Mesenchymal stem cell (in vitro differentiated cells and primary cell): Measurements from ENCODE around the gene BTBD6.

Experiments
- DNase-seq: peaks from one replicate; pipeline ENCODE4 v3.0.0-alpha.2; 2013
- H2AFZ ChIP-seq: one replicate; pipeline ENCODE4 v1.6.1; 2013; ENCODE audit warnings: low read depth, mild to moderate bottlenecking, control low read depth, inconsistent platforms, low read length, moderate library complexity
- H2AK5ac ChIP-seq: 2 replicates; pipeline ENCODE4 v1.6.1; 2013; ENCODE audit warnings: low read length, moderate library complexity, mild to moderate bottlenecking, inconsistent platforms; ENCODE audit not compliant: severe bottlenecking
- H2BK120ac ChIP-seq: one replicate; pipeline ENCODE4 v1.6.1; 2013; ENCODE audit warnings: low read depth, mild to moderate bottlenecking, inconsistent platforms, low read length, moderate library complexity
- H2BK12ac ChIP-seq, 2 experiments: one replicate each; pipeline ENCODE4 v1.6.1; 2013; ENCODE audit warnings: inconsistent platforms in 2 of 2, low read length in 2 of 2, mild to moderate bottlenecking in 2 of 2, moderate library complexity in 2 of 2, control low read depth in 1 of 2
- H2BK15ac ChIP-seq: one replicate; pipeline ENCODE4 v1.6.1; 2013; ENCODE audit warnings: mild to moderate bottlenecking, low read depth, inconsistent platforms; ENCODE audit not compliant: poor library complexity, severe bottlenecking
- H2BK5ac ChIP-seq: 2 replicates; pipeline ENCODE4 v1.6.1; 2013; ENCODE audit warnings: low read depth, mild to moderate bottlenecking, low read length, control low read depth, inconsistent platforms; ENCODE audit not compliant: poor library complexity, severe bottlenecking
- H3K14ac ChIP-seq, 2 experiments: one replicate each; pipeline ENCODE4 v1.6.1; 2013; ENCODE audit warnings: inconsistent platforms in 2 of 2, low read length in 2 of 2, control low read depth in 1 of 2, mild to moderate bottlenecking in 1 of 2, moderate library complexity in 1 of 2
- H3K18ac ChIP-seq, 2 experiments: one replicate each; pipeline ENCODE4 v1.6.1; 2013; ENCODE audit warnings: inconsistent platforms in 2 of 2, low read length in 2 of 2, control low read depth in 1 of 2, low read depth in 1 of 2, mild to moderate bottlenecking in 1 of 2
- H3K23ac ChIP-seq, 2 experiments: one replicate each; pipeline ENCODE4 v1.6.1; 2013; ENCODE audit warnings: inconsistent platforms in 2 of 2, low read length in 2 of 2, mild to moderate bottlenecking in 2 of 2, moderate library complexity in 2 of 2, control low read depth in 1 of 2
- H3K27ac ChIP-seq: 2 replicates; pipeline ENCODE4 v1.5.1; 2013; ENCODE audit warnings: mild to moderate bottlenecking, moderate library complexity, low read length, control low read depth, inconsistent platforms; ENCODE audit not compliant: poor library complexity, severe bottlenecking
- H3K27me3 ChIP-seq, 2 experiments: 2 replicates each; pipeline versions ENCODE4 v1.6.1 to v1.7.0; 2013; ENCODE audit warnings: low read length in 2 of 2, mild to moderate bottlenecking in 2 of 2, moderate library complexity in 2 of 2, control low read depth in 1 of 2, inconsistent platforms in 1 of 2; ENCODE audit not compliant: control insufficient read depth in 1 of 2, insufficient read depth in 1 of 2
- H3K36me3 ChIP-seq, 2 experiments: 2 replicates each; pipeline versions ENCODE4 v1.6.1 to v1.7.0; 2013; ENCODE audit warnings: low read length in 2 of 2, control low read depth in 1 of 2, inconsistent platforms in 1 of 2, low read depth in 1 of 2, mild to moderate bottlenecking in 1 of 2; ENCODE audit not compliant: insufficient read depth in 2 of 2, control insufficient read depth in 1 of 2
- H3K4ac ChIP-seq, 2 experiments: one replicate each; pipeline ENCODE4 v1.6.1; 2013; ENCODE audit warnings: inconsistent platforms in 2 of 2, low read length in 2 of 2, mild to moderate bottlenecking in 2 of 2, moderate library complexity in 2 of 2, control low read depth in 1 of 2, low read depth in 1 of 2
- H3K4me1 ChIP-seq: 2 replicates; pipeline ENCODE4 v1.6.1; 2013; ENCODE audit warnings: low read depth, low read length, control low read depth; ENCODE audit not compliant: control insufficient read depth, insufficient read depth
- H3K4me2 ChIP-seq: 2 replicates; pipeline ENCODE4 v1.6.1; 2013; ENCODE audit warnings: low read length, mild to moderate bottlenecking, inconsistent platforms; ENCODE audit not compliant: poor library complexity, severe bottlenecking
- H3K4me3 ChIP-seq, 2 experiments: 2 replicates each; pipeline versions ENCODE4 v1.5.1 to v1.7.0; 2013; ENCODE audit warnings: low read length in 2 of 2, mild to moderate bottlenecking in 2 of 2, control low read depth in 1 of 2, low read depth in 1 of 2; ENCODE audit not compliant: insufficient read depth in 1 of 2
- H3K79me1 ChIP-seq: replicated peaks from 2 replicates; pipeline ENCODE4 v1.6.1; 2013; ENCODE audit warnings: mild to moderate bottlenecking, control low read depth, low read length, inconsistent platforms; ENCODE audit not compliant: poor library complexity, severe bottlenecking
- H3K9ac ChIP-seq: 2 replicates; pipeline ENCODE4 v1.7.0; 2013; ENCODE audit warnings: mild to moderate bottlenecking, low read length, moderate library complexity
- H3K9me3 ChIP-seq: 2 replicates; pipeline ENCODE4 v1.7.0; 2013; ENCODE audit warnings: mild to moderate bottlenecking, low read length; ENCODE audit not compliant: control insufficient read depth
- H4K8ac ChIP-seq: one replicate; pipeline ENCODE4 v1.6.1; 2013; ENCODE audit warnings: inconsistent platforms, mild to moderate bottlenecking, low read length, moderate library complexity
- H4K91ac ChIP-seq: one replicate; pipeline ENCODE4 v1.6.1; 2013; ENCODE audit warnings: mild to moderate bottlenecking, low read length, inconsistent platforms
- WGBS: methylation state at CpG from one replicate; pipeline ENCODE4 v1.1.7; 2013; ENCODE audit warnings: mixed read lengths; 5-methylcytosine and 5-hydroxymethylcytosine counted together

The BTBD6 gene

DNA sequence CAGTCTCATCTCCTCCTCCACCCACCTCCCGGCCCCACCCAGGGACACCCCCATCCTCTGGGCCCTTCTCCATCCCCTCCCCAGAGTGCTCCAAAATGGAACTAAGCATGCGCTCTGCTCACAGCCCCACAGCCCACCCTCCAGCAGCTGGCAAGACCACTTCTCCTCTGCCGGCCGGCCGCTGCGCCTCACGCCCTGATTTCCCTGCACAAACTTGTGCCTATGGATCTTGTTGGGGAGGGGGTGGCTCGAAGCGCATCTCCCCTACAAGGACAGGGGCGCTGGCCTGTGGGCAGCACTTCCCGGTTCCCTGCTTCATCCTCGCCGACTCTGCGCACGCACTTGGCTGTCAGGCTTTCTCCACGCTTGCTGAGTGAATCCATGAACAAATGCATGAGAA, 47.7 kb upstream of the BTBD6 start:
- Histone ChIP-seq H3K4me2 (no peak overlapping the region), H3K14ac (no peak overlapping the region), H3K18ac (no peak overlapping the region), H2BK120ac (no peak overlapping the region), H4K91ac (no peak overlapping the region), H3K36me3 (peaks cover 0 to 4% of the 10 kb centered on the region in 2 experiments), H2AFZ (no peak overlapping the region), H3K4me3 (no peak overlapping the region), H3K4me1 (peaks cover 43% of the 10 kb centered on the region), H2BK15ac (no peak overlapping the region), H2BK5ac (no peak overlapping the region), H3K27me3 (peaks cover 20 to 67% of the 10 kb centered on the region in 2 experiments), H3K4ac (no peak overlapping the region), H4K8ac (no peak overlapping the region), H3K79me1 (no peaks in the 10 kb centered on the region), H3K27ac (no peak overlapping the region), H2AK5ac (no peak overlapping the region), H2BK12ac (no peak overlapping the region), H3K23ac (no peak overlapping the region), H3K9ac (no peak overlapping the region), H3K9me3 (no peaks in the 10 kb centered on the region)
- WGBS, result 92% methylated on average over 16 of the region's 16 CpGs
- DNase-seq, result no peak

DNA sequence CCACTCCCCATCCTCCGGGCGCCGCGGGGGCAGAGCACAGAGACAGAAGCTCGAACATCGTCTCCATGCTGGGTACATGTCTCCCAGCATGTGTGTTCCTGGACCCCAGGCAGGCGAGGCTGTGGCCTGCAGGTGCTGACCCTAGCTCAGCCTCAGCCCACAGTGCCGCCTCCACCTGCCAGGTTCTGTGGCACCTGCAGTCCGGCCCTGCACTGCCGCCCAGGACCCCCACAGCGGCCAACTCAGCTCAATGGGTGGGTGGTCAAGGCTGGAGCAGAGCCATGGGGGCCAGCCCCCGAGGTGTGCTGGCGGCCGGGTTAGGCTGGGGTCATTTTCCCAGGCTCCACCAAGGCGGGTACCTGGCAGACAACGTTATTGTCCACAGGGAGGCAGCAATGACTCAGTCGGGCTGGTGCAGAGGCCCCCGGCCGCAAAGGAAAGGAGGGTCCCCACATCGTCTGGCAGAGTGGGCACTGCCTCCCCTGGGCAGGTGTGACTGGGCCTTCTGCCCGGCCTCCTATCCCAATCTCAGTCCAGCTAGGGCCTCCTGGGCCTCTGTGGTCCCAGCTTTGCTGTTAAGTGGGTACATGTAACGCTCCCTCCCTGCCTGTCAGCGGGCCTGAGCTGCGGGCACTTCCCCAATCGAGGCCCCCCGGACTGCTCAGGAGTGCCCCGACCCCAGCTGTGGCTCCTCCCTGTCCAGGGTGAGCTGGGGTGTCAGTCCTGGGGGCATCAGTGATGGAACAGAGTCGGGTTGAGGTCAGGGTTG, 47.0 kb upstream of the BTBD6 start:
- Histone ChIP-seq H3K27ac (no peak overlapping the region), H3K14ac (no peak overlapping the region), H3K23ac (no peak overlapping the region), H2BK120ac (no peak overlapping the region), H3K27me3 (peaks cover 14 to 60% of the 10 kb centered on the region in 2 experiments), H2BK5ac (no peak overlapping the region), H4K8ac (no peak overlapping the region), H4K91ac (peak overlapping the region; percentile 45), H3K4me3 (no peak overlapping the region), H3K4me1 (peaks cover 43% of the 10 kb centered on the region), H2BK12ac (no peak overlapping the region), H3K4me2 (no peak overlapping the region), H3K9me3 (no peaks in the 10 kb centered on the region), H3K18ac (no peak overlapping the region), H2BK15ac (no peak overlapping the region), H2AFZ (no peak overlapping the region), H3K79me1 (no peaks in the 10 kb centered on the region), H3K9ac (no peak overlapping the region), H3K4ac (no peak overlapping the region), H2AK5ac (no peak overlapping the region), H3K36me3 (peaks cover 0 to 4% of the 10 kb centered on the region in 2 experiments)
- no peak for DNase-seq
- WGBS, result 83% methylated on average over 28 of the region's 28 CpGs

DNA sequence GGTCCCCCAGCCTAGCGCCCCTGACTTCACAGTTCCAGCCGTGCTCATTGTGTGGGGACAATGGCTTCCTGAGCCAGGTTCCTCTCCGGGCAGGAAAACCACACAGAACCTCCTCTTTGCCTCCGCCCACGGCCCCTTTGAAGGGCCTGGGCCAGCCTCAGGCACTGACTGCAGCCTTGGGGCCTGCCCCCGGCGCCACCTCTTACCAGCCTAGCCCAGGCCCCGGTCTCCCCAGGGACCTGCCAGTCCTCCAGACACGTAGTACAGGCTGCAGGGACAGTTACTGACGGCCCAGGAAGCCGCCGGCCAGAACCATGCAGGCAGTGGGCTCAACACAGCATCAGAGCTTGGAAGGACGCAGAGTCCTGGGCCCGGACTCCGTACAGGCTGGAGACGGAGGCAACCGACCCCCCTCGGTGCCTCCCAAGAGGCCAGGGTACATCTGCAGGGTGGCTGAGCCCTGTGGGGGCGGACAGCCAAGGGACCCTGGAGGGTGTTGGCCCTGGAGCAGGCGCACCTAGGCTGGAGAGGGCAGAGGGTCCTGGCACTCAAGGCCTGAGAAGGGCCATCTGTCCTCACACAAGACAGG, 46.3 kb upstream of the BTBD6 start:
- H3K23ac ChIP-seq, result no peak overlapping the region
- 86% methylated on average over 20 of the region's 20 CpGs for WGBS
- H3K79me1 ChIP-seq, result no peaks in the 10 kb centered on the region
- H3K36me3 ChIP-seq, result peaks cover 0 to 4% of the 10 kb centered on the region in 2 experiments
- H3K14ac ChIP-seq, result no peak overlapping the region
- H3K9ac ChIP-seq, result no peak overlapping the region
- no peak overlapping the region for H4K8ac ChIP-seq
- no peak overlapping the region for H2BK5ac ChIP-seq
- DNase-seq, result no peak
- H3K4ac ChIP-seq, result no peak overlapping the region
- H3K4me2 ChIP-seq, result no peak overlapping the region
- no peak overlapping the region for H2BK12ac ChIP-seq
- H2AFZ ChIP-seq, result no peak overlapping the region
- no peak overlapping the region for H3K4me3 ChIP-seq
- no peak overlapping the region for H2BK120ac ChIP-seq
- no peak overlapping the region for H2AK5ac ChIP-seq
- H3K4me1 ChIP-seq, result peaks cover 36% of the 10 kb centered on the region
- peaks cover 12 to 55% of the 10 kb centered on the region in 2 experiments for H3K27me3 ChIP-seq
- no peak overlapping the region for H3K18ac ChIP-seq
- H2BK15ac ChIP-seq, result no peak overlapping the region
- H3K27ac ChIP-seq, result no peak overlapping the region
- H3K9me3 ChIP-seq, result no peaks in the 10 kb centered on the region
- H4K91ac ChIP-seq, result peak overlapping the region; percentile 52

DNA sequence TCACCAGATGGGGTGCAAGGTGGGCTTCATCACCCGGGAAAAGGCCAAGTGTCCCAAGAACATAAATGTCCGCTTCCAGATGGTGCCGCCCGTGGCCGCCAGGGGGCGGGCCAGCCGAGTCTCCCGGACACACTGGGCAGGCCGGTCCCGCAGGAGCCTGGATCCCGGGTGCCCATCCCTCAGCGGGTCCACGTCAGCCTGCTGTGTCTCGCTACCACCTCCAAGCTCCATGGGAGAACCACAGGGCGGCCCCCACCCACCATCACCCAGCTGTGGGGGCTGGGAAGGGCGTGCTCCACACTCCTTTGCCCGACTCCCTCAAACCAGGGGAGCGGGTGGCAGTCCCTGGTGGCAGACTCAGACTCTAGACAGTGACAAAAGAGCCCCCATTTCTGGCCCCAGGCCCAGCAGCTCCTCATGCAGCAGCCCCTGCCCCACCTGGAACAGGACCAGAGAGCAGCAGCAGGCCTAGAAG, 45.2 kb upstream of the BTBD6 start:
- H2AK5ac ChIP-seq, result no peak overlapping the region

More for the DNA sequence above, 45.2 kb upstream of the BTBD6 start:
- no peak overlapping the region for H2AFZ ChIP-seq
- H3K18ac ChIP-seq, result peak overlapping the region; percentile 42 to 52
- no peak overlapping the region for H2BK5ac ChIP-seq
- 14% methylated on average over 18 of the region's 18 CpGs for WGBS
- H2BK15ac ChIP-seq, result no peak overlapping the region
- H3K14ac ChIP-seq, result no peak overlapping the region
- no peak overlapping the region for H3K9ac ChIP-seq
- peak overlapping the region; percentile 68 for H4K8ac ChIP-seq
- DNase-seq, result peak; percentile 69
- no peak overlapping the region for H3K4me2 ChIP-seq
- no peak overlapping the region for H3K27ac ChIP-seq
- H3K27me3 ChIP-seq, result peaks cover 2 to 44% of the 10 kb centered on the region in 2 experiments
- peaks cover 0 to 11% of the 10 kb centered on the region in 2 experiments for H3K36me3 ChIP-seq
- no peak overlapping the region for H3K4ac ChIP-seq
- no peaks in the 10 kb centered on the region for H3K9me3 ChIP-seq
- no peak overlapping the region for H3K4me3 ChIP-seq
- H4K91ac ChIP-seq, result no peak overlapping the region
- no peak overlapping the region for H2BK12ac ChIP-seq
- H3K23ac ChIP-seq, result no peak overlapping the region
- H3K4me1 ChIP-seq, result peaks cover 33% of the 10 kb centered on the region
- no peak overlapping the region for H2BK120ac ChIP-seq
- no peaks in the 10 kb centered on the region for H3K79me1 ChIP-seq
